Activated CD4-positive, alpha-beta T cell treated with anti-CD3 and anti-CD28 coated beads, Interleukin-2, amount 50 U/mL, for 48 hours (primary cell): ENCODE results near the gene SLC4A1.
A peak's percentile ranks its signal among the peaks of the same experiment; 100 is the strongest.
"Not testable (repeated sequence)": the region's sequence is repeated elsewhere in the genome, so short reads cannot be mapped to it uniquely, and the experiment has no call there.

Source experiments
- DNase-seq, 2 experiments: peaks; one replicate each; pipeline ENCODE4 v3.0.0-alpha.2; 2020

Gene SLC4A1

DNA sequence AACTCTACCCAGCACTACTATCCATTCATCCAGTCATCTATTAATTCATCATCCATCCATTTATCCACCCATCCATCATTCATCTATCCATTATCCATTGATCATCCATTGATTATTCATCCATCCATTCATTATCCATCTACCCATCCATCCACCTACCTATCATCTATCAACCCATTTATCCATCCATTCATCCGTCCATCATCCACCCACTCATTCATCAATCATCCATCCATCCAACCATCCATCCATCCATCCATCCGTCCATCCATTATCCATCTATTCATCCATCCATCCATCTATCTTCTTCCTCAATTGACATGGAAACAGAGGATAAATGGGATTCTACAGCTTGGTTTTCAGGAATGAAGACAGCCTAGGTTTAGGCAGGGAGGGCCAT lies 12.0 kb downstream of the SLC4A1 start:
- DNase-seq: no peak

DNA sequence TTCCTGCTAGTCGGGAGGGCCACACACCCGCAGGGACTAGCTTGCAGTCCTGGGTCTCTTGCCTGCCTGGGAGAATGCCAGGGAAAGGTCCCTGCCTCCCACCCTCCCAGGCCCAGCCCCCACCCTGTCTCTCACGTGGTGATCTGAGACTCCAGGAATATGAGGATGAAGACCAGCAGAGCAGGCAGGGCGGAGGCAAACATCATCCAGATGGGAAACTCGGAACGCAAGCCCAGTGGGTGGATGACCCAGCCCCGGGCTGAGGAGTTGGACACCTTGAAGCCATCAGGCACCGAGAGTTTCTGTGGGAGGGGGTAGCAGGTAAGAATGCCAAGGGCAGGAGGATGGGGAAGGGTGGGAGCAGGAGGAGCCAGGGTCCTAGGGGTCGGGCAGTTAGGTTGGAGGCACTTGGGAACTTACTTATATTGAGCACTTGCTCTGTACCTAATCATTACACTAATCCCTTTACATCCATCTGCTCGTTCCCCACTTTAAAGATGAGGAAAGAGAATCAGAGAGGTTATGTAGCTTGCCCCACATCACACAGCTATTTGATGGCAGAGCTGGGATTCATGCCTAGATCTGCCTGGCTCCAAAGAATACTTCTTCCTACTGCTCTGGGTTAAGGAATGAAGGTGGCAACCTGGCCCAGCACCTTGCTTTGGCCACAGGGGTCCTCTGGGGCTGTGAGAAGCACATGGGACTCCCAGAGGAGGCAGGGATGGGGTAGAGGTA lies 13.4 kb downstream of the SLC4A1 start:
- no peak for DNase-seq

DNA sequence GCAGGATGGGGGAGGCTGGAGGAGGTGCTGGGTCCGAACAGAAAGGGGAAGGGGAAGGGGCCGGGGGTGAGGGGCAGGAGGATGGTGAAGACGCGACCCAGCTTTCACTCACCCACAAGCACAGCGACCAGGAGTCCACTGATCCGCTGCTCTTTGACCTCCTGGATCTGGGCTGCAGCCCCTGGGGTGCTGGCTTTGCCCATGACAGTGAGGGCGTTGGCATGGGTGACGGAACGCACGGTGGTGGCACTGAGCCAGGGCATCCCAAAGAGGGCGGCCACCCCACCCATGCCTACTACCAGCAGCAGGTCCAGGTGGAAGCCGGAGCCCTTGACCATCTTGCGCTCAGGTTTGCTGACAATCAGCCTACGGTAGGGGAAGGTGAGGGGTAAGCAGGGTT lies 14.9 kb downstream of the SLC4A1 start:
- DNase-seq: no peak

DNA sequence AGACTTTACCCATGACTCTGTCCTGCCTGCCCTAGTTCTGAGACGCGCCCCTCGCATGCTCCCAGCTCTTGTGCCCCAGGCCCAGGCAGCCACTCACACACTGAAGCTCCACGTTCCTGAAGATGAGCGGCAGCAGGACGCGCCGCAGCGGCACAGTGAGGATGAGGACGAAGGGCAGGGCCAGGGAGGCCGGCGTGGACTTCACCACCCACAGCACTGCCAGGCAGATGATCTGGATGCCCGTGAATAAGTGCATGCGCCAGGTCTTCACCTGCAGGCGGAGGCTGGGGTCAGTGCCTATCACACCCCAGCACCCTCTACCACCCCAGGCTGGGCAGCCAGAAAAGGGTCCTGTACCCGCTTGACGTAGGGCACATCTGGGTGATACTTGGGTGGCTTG lies 16.9 kb downstream of the SLC4A1 start:
- no peak for DNase-seq

DNA sequence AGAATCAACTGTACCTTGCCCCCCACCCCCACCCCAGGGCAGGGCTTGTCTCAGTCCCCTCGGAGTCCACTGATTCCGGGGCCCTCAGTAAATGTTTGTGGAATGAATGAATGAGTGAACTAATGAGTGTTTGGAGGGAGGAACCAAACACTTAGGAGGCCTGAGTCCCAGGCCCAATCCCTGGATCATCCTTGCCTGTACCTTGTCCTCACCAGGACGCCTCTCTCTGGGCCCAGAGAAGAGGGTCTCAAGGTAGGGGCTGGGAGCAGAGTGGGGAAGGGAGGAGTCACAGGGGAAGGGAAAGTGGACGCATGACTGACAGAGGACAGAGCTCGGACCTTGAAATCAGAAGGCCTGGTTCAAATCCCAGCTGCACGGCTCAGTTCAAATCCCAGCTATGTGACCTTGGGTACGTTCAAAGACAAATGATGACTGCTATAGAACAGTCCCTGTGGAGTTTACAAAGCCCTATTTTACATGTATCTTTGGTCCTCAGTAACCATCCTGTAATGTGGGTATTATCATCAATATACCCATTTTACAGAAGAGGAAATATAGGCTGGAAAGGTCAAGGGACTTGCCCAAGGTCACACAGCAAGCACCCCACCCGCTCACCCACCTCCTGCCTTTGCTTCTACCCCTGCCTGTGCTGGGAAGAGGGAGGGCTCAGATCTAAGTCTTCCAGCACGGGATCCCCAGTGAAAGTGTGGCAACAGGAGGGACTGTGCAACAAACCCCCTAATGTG lies 18.3 kb downstream of the SLC4A1 start:
- DNase-seq: no peak

DNA sequence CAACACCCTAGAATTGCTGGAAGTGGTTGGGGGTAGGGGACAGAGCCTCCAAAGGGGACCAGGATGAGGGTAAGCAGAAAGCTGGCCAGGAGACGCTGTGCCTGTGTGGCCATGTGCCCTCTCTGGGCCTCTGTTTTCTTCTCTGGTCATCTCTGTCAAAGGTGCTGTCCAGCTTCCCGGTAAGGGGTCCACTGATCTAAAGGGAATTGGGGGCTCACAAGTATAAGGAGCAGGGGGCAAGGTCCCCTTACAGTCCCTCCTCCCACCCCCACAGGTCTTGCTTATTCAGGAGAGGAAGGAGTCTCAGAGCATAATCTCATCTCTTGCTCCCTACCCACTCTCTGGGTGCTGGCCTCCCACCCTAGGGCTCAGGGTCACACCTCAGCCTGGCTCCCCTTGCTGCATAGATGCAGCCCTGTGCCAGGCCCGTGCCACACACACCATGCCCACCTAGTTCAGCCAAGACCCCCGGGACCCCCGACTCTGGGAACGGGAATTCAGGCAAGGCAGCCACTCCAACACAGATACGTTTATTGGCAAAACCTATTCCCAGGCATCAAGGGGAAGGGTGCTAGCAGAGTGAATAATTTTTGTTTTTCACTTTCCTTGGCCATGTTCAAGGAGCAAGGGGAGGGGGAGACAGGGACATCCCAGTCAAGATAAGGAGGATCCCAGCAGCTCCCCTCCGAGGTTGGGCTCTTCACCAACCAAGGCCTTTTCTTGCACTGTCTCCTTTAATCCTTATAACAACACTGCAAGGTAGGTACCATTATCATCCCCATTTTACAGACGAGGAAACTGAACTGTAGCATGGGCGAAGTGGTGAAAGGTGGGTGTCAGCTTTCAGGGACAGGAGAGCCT lies 19.8 kb downstream of the SLC4A1 start:
- DNase-seq: no peak

DNA sequence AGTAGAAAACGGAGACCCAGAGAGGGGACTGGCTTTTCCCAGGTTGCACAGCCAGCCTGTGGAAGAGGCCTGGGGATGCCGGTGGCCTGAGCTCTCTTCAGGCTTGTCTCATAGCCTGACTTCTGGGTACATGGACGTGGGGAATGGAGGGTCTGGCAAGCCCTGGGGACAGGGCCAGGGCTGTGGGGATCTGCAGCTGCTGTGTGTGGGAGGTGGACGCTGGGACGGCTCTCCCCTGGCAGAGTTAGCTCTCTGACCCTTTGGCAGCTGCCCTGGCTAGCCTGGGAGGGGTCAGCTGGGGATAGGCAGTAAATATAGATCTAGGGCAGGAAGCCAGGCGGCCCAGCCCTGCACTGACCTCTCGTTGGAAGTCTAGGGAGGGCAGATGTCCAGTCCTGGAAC lies 20.5 kb downstream of the SLC4A1 start:
- DNase-seq: no peak

DNA sequence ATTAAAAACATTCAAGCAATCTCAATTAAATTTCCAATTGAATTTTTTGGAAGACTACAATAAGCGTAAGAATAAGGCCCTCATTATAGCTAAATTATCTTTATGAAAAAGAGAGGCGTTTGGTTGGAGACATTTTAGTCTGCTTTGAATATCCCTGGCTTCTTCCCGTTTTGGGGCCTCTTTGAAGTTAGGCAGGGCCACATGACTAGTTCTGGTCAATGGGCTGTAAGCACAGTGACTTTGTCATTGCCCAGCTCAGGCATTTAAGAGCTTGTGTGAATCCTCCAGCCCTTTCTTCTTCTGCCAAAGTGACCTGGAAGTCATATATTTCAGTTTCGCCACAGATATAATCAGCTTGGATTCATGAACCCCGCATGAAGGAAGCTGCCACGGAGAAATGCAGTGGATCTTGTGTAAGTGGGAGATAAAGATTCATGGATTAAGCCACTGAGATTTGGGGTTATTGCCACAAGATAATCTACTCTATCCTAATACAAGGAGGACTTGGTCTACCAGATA lies 26.8 kb downstream of the SLC4A1 start:
- DNase-seq: no peak

DNA sequence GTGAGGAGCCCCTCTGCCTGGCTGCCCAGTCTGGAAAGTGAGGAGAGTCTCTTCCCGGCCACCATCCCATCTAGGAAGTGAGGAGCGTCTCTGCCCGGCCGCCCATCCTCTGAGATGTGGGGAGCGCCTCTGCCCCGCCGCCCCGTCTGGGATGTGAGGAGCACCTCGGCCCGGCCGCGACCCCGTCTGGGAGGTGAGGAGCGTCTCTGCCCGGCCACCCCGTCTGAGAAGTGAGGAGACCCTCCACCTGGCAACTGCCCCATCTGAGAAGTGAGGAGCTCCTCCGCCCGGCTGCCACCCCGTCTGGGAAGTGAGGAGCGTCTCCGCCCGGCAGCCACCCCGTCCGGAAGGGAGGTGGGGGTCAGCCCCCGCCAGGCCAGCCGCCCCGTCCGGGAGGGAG lies 30.0 kb downstream of the SLC4A1 start:
- DNase-seq: not testable (repeated sequence)

DNA sequence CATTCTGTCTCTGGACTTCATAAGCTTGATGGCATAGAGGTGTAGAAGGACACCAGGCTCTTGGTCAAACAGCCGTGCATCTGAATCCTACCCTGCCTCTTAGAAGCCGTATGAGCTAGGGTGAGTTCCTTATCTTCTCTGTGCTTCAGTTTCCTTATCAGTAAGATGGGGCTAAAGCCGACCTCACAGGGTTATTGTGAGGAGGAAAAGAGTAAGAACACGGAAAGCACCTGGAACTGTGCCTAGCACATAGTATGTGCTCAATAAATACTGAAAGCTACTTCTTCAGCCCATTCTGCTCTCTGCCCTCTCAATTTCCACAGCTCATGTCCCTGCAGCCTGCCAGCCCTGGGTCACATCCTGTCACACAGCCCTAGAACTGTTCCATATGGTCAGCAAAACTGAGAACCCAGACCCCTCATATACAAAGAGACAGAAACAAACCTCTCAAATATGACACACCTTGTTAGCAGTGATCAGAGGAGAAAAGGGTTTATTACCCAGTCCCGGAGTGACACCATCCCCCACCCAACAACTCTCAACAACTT lies 31.4 kb downstream of the SLC4A1 start:
- no peak for DNase-seq

DNA sequence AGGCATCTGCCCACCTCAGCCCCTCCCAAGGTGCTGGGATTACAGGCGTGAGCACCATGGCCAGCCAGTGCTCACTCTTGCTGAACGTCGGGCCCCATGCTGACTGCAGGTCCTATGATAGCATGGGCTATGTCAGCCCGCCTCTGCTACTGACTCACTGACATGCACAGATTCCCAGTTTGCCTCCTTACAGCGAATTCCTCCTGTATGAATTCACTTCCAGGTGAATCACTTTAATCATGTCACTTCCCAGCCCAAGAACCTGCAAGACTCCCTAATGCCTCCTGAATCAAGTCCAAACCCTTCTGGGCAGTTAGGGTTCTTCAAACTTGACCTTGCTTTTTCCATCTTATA lies 32.4 kb downstream of the SLC4A1 start:
- DNase-seq: no peak

DNA sequence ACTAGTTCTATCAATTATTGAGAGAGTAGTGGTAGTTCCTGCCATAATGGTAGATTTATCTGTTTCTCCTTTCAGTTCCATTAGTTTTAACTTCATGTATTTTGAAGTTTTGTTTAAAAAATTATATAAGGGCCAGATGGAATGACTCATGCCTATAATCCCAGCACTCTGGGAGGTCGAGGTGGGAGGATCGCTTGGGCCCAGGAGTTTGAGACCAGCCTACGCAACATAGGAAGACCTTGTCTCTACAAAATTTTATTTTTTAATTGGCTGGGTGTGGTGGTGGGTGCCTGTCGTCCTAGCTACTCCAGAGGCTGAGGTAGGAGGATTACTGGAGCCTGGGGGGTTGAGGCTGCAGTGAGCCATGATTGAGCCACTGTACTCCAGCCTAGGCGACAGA lies 34.4 kb downstream of the SLC4A1 start:
- DNase-seq: no peak

DNA sequence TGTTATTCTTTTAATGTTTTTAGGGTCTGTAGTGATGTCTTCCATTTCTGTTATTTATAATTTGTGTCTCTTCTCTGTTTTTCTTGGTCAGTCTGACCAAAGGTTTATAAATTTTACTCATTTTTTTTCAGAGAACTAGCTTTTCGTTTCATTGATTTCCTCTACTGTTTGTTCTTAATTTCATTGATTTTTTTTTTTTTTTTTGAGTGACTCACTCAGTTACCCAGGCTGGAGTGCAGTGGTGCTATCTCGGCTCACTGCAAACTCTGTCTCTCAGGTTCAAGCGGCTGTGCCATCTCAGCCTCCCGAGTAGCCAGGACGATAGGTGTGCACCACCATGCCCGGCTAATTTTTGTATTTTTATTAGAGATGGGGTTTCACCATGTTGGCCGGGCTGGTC lies 35.9 kb downstream of the SLC4A1 start:
- no peak for DNase-seq

DNA sequence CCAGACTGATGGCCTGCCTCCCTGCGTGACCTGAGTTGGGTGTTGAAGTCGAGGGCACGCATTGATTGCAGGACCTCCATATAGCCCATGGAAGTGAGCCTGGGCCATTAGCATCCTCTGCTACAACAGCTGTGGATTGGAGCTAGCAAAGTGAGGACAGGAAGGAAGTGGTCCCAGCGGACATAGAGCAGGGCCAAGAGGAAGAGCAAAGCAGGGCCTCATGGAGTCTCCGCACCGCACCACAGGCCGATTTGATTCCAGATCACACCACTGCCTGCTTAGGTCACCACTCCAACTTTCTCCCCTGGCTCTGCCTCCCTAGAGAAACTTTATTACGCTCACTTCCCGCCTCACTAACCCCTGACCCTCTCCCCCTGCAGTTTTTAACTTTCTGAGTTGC lies 37.8 kb downstream of the SLC4A1 start:
- DNase-seq: no peak

DNA sequence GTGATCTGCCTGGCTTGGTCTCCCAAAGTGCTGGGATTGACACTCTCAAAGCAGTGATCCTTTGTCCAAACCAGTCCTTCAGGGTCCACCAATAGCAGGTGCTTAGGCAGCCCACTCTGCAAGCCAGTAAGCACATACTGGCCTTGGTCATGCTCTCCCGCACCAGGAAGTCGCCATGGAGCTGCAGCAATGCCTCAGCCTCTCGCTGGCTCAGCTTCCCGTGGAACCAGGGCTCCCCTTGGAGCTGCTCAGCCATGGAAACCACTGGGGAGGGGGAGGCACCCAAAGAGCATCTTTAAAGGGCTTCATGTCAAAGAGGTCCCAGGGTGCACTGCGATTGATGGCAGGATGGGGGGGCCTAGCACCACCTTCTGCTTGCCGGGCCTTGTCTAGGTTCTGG lies 38.8 kb downstream of the SLC4A1 start:
- DNase-seq: no peak

DNA sequence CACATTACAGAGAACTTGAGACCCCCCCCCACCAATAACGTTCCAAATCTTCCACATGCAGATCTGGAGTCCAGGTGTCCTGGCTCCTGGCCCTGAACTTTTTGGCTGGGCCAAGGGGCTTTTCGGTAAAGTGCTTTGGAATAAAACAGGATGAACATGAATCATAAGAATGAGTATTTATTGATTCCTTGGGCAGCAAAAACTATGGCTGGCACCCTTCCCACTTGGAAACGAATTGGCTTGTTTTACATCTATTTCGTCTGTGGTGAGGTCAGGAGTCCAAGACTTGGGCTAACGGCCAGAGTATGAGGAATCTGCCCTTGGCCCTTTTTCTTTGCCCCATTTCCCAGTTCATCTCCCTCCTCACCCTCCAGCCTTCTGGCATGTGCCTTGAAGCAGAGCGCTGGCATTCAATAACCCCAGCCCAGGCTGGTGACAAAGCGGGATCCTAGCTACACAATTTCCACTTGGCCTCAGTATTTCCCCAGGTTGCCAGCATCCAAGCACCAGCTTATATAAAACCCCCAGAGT lies 44.3 kb downstream of the SLC4A1 start:
- no peak for DNase-seq

DNA sequence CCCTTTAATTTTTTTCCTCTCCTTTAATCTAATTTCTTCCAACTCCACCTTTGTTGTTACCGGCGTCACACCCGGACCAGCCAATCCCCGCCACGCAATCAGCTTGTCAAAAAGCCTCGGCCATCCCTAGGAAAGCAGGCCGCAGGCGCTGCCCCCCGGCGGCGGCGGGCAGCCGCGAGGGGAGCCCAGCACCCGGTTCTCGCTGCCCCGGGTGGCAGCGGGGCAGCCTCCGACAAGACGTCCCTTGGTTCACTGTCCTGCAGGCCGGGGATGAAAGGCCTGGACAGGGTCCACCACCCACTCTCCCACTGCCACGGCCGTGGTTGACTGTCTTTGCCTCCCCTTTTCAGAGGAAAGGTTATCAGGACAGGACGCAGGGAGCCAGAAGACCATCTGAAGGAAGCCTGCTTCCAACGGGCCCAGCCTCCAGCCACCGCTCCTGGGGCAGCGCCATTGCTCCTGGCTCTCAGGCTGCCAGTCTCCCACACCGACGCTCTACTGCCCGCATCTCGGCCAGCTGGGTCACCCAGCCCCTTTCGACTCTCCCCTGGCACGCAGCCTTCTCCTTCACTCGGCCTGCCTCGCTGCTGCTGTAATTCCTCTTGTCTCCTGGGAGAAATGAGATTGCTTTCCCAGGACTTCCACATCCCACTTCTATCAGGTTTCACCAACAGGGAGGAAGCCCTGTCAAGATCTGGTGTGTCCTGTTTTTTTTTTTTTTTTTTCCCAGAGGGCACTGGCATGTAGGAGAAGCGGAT lies 45.6 kb downstream of the SLC4A1 start:
- DNase-seq: peak; percentile 64 to 70

DNA sequence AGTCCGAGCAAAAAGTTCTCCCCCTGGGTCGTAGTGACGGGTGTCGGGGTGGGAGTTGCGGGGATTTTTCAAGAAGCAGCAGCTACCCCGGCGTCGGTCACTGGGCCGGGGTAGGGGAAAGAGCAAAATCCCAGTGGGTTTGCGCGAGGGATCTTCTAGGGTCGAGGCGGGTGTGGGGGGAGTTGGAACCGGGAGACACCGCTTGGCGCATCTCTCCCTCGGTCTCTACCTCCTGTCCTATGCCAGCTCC lies 46.1 kb downstream of the SLC4A1 start:
- no peak for DNase-seq

DNA sequence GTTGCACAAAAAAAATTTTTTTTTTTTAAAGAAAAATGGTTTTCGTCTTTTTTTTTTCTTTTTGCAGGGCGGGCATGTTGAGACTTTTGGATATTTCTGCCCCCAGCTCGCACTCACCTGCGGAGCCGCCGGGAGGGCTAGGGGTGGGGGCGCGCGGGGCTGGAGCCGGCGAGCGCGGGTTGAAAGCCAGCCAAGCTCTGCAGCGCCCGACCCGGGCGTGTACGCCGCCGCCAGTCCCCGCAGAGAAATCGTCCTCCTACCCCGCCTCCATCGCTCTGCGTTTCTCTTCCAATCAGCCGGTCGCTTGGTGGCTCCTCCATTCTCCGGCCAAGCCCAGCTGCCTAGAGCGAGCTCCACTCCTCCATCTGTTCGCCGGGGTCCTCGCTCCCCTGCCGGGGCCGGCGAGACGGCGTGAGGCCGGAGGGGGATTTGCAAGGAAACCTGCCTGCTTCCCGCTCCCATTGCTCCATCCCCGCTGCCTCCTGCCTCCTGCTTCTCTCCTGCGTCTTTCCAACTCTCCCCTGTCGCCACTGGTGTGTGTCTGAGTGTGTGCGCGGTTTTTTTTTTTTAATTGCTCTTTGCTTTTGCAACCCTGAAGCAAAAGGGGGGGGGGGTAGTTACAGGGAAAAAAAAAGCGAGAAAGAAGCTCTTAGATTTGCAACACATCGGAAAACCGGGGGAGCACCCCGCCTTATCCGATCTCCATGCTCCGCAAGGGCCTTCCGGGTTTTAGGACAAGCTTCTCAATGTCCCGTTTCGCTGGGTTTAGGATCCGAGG lies 46.7 kb downstream of the SLC4A1 start:
- peak; percentile 67 to 73 for DNase-seq

DNA sequence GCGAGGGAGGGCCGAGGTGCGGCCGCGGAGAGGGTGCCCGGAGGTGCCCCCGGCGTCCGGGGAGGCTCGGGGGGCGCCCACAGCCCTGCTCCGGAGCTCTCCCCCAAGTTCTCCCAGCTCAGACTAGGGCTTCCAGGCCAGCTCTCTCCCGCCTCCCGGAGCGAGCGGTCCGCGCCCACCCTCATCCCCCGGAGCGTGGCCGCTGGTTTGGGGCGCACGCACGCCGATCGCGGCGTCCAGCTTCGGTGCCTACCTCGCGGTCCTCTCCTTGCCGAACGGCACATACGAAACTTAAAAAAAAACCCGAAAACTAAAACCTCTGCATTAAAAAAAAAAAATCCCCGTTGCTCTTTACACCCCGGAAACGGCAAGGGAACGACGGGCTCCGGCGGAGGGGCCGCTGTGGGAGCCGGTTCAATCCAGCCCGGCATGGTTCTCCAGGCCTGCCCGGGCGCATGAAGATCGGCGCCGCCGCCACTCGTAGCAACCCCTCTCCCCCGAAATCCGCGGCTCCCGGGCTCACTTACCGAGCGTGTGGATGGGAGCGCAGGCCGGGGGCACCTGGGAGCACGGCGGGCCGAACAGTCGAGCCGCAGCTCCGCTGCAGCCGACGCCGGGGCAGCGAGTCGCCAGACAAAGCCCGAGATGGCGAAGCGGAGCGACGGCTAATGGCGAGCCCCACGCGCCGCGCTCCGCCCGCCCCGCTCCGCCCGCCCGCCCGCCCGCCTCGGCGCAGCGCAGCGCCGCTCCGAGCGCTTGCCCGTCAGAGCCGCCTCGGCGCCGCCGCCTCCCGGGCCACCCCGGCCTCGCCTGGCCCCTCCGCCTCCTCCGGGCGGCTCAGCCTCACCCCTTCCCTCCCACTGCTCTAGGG lies 47.5 kb downstream of the SLC4A1 start:
- DNase-seq: peak; percentile 56 to 57
